SHP77 (cell line): Measurements from ENCODE around the gene GPM6B.
"Not testable (repeated sequence)": the region's sequence is repeated elsewhere in the genome, so short reads cannot be mapped to it uniquely, and the experiment has no call there.

Experiments
- DNase-seq, 2 experiments: peaks; one replicate each; lab custom pipeline; 2025; lab: John Stamatoyannopoulos, UW

GPM6B gene

DNA sequence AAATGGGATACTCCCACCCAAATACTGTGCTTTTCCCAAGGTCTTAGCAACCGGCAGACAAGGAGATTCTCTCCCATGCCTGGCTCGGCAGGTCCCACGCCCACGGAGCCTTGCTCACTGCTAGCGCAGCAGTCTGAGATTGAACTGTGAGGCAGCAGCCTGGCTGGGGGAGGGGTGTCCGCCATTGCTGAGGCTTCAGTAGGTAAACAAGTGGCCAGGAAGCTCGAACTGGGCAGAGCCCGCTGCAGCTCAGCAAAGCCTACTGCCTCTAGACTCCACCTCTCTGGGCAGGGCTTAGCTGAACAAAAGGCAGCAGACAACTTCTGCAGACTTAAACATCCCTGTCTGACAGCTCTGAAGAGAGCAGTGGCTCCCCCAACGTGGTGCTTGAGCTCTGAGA, 92.0 kb downstream of the GPM6B start:
- DNase-seq, result not testable (repeated sequence)

DNA sequence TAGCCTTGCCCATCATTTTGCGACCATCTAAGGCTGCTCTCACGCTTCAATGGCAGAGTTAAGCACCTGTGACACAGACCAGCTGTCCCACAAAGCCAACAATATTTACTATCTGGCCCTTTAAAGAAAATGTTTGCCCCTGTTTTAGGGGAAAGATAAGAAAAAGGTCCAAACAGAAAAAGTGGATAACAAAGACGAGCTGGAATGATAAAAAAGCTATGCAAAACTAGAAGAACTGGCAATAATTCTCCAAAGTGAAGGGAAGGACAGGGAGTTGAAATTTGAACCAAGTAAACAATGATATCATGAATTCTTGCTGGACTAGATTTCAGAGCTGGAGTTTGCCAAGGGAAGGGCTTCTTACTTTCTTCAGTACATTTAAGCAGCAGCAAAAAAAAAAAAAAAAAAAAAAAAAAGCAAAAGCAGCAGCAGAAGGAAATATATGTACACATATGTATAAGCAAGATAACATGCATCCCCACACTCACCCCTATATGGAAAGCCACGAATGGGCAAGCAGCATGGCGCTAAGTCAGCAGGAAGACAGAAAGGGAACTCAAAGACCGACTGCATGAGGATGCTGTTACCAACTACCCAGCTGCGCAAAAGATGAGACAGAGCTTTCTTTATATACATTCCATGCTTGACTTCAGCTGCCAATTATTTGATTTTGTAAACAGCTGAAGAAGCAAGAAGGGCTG, 94.9 kb downstream of the GPM6B start:
- DNase-seq, result no peak

DNA sequence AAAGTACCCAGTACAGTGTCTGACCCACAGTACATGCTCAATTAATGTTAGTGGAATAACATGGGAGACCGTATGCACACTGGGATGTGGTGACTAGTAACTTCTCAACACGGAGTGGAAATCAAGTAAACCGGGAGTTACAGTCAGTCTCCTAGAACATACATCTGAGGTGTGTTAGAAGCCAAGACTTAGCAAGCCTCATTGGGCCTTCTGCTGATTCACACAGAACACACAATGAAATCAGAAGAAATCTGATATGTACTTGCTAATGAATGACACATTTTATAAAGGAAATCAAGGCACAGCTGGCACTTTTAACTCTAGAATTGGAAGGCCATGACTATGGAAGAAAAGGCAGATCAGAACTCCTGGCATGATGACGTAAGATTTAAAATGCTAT, 95.5 kb downstream of the GPM6B start:
- DNase-seq, result no peak
